HEK293T (cell line): Measurements from ENCODE around the gene SGCA.

ENCODE experiments used
- CTCF ChIA-PET: fragments of 350-600 bp; formaldehyde crosslinking; extraction: SDS; loops from one replicate; lab custom pipeline; 2021; ENCODE audit warnings: antibody characterized with exemption, inconsistent platforms; lab: Yijun Ruan, JAX
- POLR2A ChIA-PET: fragments of 350-600 bp; formaldehyde crosslinking; extraction: SDS; loops from one replicate; lab custom pipeline; 2020; ENCODE audit warnings: antibody characterized with exemption, inconsistent platforms; lab: Yijun Ruan, JAX
- DNase-seq: peaks from one replicate; pipeline ENCODE4 v3.0.0; 2012; ENCODE audit warnings: mixed read lengths; ENCODE audit errors: extremely low spot score
- ARNT ChIP-seq: fragments of 450-650 bp; IDR thresholded peaks from 2 replicates; pipeline ENCODE4 v1.6.1; 2017; ENCODE audit warnings: mild to moderate bottlenecking
- BHLHE40 ChIP-seq: fragments of 450-650 bp; IDR thresholded peaks from 2 replicates; pipeline ENCODE4 v1.6.1; 2016; ENCODE audit warnings: mild to moderate bottlenecking, moderate library complexity, borderline replicate concordance
- CTBP1 ChIP-seq: fragments of 450-650 bp; IDR thresholded peaks from 2 replicates; pipeline ENCODE4 v1.6.1; 2016; ENCODE audit warnings: borderline replicate concordance
- ELF4 ChIP-seq: fragments of 450-650 bp; IDR thresholded peaks from 2 replicates; pipeline ENCODE4 v1.6.1; 2017; ENCODE audit warnings: antibody characterized with exemption
- FOXA1 ChIP-seq: fragments of 450-650 bp; IDR thresholded peaks from 2 replicates; pipeline ENCODE4 v1.6.1; 2016; ENCODE audit warnings: mild to moderate bottlenecking
- FOXK2 ChIP-seq: fragments of 450-650 bp; IDR thresholded peaks from 2 replicates; pipeline ENCODE4 v1.6.1; 2016; ENCODE audit warnings: mild to moderate bottlenecking
- FOXM1 ChIP-seq: fragments of 450-650 bp; IDR thresholded peaks from 2 replicates; pipeline ENCODE4 v1.6.1; 2017; ENCODE audit warnings: mild to moderate bottlenecking, borderline replicate concordance
- HDGF ChIP-seq: fragments of 450-650 bp; IDR thresholded peaks from 2 replicates; pipeline ENCODE4 v1.6.1; 2017; ENCODE audit warnings: antibody characterized with exemption, borderline replicate concordance
- L3MBTL2 ChIP-seq: fragments of 450-650 bp; conservative IDR thresholded peaks from 2 replicates; pipeline ENCODE4 v1.6.1; 2016; ENCODE audit warnings: mild to moderate bottlenecking
- LEF1 ChIP-seq: fragments of 450-650 bp; IDR thresholded peaks from 2 replicates; pipeline ENCODE4 v1.6.1; 2017; ENCODE audit warnings: mild to moderate bottlenecking, borderline replicate concordance
- NFRKB ChIP-seq: fragments of 450-650 bp; IDR thresholded peaks from 2 replicates; pipeline ENCODE4 v1.6.1; 2016; ENCODE audit warnings: mild to moderate bottlenecking, moderate library complexity
- SP1 ChIP-seq: fragments of 450-650 bp; IDR thresholded peaks from 2 replicates; pipeline ENCODE4 v1.6.1; 2017
- SUZ12 ChIP-seq: fragments of 450-650 bp; IDR thresholded peaks from 2 replicates; pipeline ENCODE4 v1.6.1; 2016; ENCODE audit warnings: mild to moderate bottlenecking
- TARDBP ChIP-seq: fragments of 450-650 bp; IDR thresholded peaks from 2 replicates; pipeline ENCODE4 v1.6.1; 2016
- ZNF384 ChIP-seq: fragments of 450-650 bp; IDR thresholded peaks from 2 replicates; pipeline ENCODE4 v1.6.1; 2016
- TF ChIP-seq, protein P1 (sequence below): fragments of 450-650 bp; IDR thresholded peaks from 2 replicates; pipeline ENCODE4 v1.6.1; 2016

The SGCA gene

GRCh38 chr17:50150354-50151040, 15.3 kb upstream of the SGCA start, which contains the start of gene PPP1R9B:
TSS of gene PPP1R9B (minus strand) at chr17:50150677. CDS start at chr17:50150513, 164 bp downstream.
- ChIA-PET POLR2A (interaction anchor here (0.6 to 2.7 kb wide), 13 partner anchors 8 to 247 kb away, joined by 3 to 98 read pairs (median 4); partner anchors contain the start of genes LRRC59 and PDK2), CTCF (interaction anchor here (1.1 to 2.8 kb wide), 5 partner anchors 10 to 57 kb away, joined by 3 to 34 read pairs (median 5); no protein-coding TSS in a partner anchor)
- DNase-seq = no peak
- TF ChIP-seq ARNT (no peak), NFRKB (no peak), HDGF (no peak)

DNA sequence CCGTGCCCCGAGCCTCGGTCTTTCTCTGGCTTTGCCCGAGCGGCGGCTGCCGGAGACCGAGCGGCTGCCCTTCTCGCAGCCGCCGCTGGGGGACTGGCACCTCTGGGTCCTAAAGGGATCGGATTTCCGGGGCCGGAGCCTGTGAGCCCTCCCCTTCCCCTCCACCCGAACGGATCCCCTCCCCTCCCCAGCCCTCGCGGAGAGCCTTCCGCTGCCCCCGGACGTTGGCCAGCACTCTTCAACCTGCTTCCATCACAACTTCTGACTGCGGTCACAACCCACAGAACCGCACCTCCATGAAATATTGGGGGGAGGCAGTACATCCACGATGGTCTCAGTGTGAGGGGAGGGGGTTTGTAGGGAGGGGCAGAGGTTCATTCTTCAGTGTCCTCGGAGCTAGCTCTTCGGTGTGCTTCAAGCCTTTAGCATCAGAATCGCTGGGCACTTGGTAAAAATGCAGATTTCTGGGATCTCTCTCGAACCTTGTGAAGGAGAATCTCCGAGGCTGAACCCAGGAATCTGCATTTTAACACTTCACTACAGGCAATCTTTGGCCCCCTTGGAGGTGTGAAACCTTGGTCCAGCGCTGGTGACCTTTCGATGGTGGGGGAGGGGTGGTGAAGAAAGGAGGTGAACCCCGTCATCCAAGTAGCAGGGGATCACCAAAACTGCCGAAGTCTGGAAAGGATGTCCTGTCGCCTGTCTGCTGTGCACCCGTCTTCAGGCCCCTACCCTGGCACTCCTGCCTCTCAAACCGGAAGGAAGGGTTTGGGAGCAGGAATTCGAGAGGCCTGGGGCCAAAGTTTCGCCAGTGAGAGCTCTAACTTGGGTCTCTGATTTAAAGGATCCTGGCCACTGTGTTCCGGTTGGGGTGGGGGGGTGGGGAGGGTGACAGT, 14.5 kb upstream of the SGCA start:
- TF ChIP-seq NFRKB = no peak
- TF ChIP-seq FOXM1 = peak; percentile 73; the same call in 1 of the 2 replicates
- DNase-seq = peak; percentile 93
- POLR2A ChIA-PET = interaction anchor here (0.6 to 2.5 kb wide), 33 partner anchors 9 to 246 kb away, joined by 3 to 98 read pairs (median 5); partner anchors contain the start of genes LRRC59, PDK2 and SGCA
- CTCF ChIA-PET = interaction anchor here (0.9 to 2.8 kb wide), 7 partner anchors 10 to 57 kb away, joined by 3 to 34 read pairs (median 8); no protein-coding TSS in a partner anchor

DNA sequence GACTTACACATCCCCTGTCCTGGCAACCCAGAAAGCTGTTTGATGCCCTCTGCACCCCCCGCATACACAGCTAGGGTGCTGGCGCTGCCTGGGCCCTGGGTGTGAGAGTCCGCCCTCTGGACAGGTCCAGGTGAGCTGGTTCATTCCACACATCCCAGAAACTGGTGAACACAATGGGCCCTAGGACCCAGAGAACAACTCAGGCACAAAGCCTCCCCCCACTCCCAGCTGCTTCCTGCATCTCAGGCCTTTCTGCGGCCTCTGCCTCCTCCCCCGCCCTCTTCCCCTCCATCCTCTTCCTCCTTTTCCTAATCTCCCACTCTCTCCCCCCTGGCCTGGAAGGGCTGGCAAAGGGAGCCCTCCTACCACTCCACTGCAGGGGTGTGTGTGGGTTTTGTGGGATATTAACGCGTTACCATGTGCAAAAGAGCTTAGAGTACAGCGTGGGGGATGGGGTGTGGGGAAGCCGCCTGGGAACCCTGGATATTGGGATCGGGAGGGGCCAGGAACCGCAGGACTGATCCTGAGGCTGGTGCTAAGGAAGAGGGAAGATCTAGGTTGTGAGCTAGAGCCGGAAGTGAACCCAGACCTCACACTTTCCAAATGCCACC, 13.8 kb upstream of the SGCA start:
- peak; percentile 80 for DNase-seq
- POLR2A ChIA-PET = interaction anchor here (0.6 to 2.5 kb wide), 32 partner anchors 9 to 173 kb away, joined by 3 to 98 read pairs (median 6); partner anchors contain the start of genes PDK2 and SGCA
- TF ChIP-seq FOXM1 (peak; percentile 96), ZNF384 (no peak), BHLHE40 (no peak), LEF1 (no peak), SP1 (no peak), L3MBTL2 (peak; percentile 41), NFRKB (no peak), ARNT (no peak), SUZ12 (no peak), HDGF (peak; percentile 39; the same call in 1 of the 2 replicates), ELF4 (no peak), FOXK2 (no peak), TARDBP (no peak), FOXA1 (no peak), CTBP1 (peak; percentile 65; the same call in 1 of the 2 replicates)
- TF ChIP-seq, protein P1, sequence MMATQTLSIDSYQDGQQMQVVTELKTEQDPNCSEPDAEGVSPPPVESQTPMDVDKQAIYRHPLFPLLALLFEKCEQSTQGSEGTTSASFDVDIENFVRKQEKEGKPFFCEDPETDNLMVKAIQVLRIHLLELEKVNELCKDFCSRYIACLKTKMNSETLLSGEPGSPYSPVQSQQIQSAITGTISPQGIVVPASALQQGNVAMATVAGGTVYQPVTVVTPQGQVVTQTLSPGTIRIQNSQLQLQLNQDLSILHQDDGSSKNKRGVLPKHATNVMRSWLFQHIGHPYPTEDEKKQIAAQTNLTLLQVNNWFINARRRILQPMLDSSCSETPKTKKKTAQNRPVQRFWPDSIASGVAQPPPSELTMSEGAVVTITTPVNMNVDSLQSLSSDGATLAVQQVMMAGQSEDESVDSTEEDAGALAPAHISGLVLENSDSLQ = no peak
- CTCF ChIA-PET = interaction anchor here (0.9 to 2.8 kb wide), 9 partner anchors 9 to 58 kb away, joined by 3 to 34 read pairs (median 6); no protein-coding TSS in a partner anchor

GRCh38 chr17:50152736-50153135, 13.1 kb upstream of the SGCA start:
- TF ChIP-seq FOXK2 (no peak), TARDBP (no peak)
- POLR2A ChIA-PET = interaction anchor here (0.7 to 2.5 kb wide), 16 partner anchors 9 to 172 kb away, joined by 3 to 98 read pairs (median 6); partner anchors contain the start of genes PDK2 and SGCA
- DNase-seq = no peak
- CTCF ChIA-PET = interaction anchor here (1.0 to 2.8 kb wide), 6 partner anchors 9 to 38 kb away, joined by 3 to 34 read pairs (median 8); no protein-coding TSS in a partner anchor

- TF ChIP-seq ELF4 = no peak
- no peak for TF ChIP-seq ZNF384
- TF ChIP-seq FOXA1 = no peak
- no peak for TF ChIP-seq SP1
- TF ChIP-seq, protein P1 = no peak
- no peak for TF ChIP-seq SUZ12
- TF ChIP-seq BHLHE40 = no peak
- TF ChIP-seq FOXM1 = no peak
- no peak for TF ChIP-seq TARDBP
- TF ChIP-seq ARNT = no peak
- no peak for TF ChIP-seq FOXK2
- no peak for TF ChIP-seq LEF1
- TF ChIP-seq CTBP1 = no peak
- TF ChIP-seq NFRKB = no peak
- TF ChIP-seq L3MBTL2 = no peak
- no peak for TF ChIP-seq HDGF
- ChIA-PET CTCF (no interaction called here), POLR2A (no interaction called here)
- DNase-seq = no peak
Measured at GRCh38 chr17:50153650-50154575, 11.9 kb upstream of the SGCA start.
